H9 (cell line): ENCODE measurements around the gene IDH1. TPM values are rescaled to one million over a fixed set of nuclear protein-coding genes. Genes with fewer than 3 reads are reported as not detected.

Source experiments
- DNase-seq: peaks from one replicate; pipeline ENCODE4 v3.0.0-alpha.2; 2017
- H2AFZ ChIP-seq: one replicate; pipeline ENCODE4 v1.6.1; 2013; ENCODE audit warnings: mild to moderate bottlenecking, low read length, control low read depth, moderate library complexity
- H2AK5ac ChIP-seq: 2 replicates; pipeline ENCODE4 v1.6.1; 2013; ENCODE audit warnings: low read length, control low read depth, mixed read lengths; ENCODE audit not compliant: insufficient read length
- H2BK120ac ChIP-seq: one replicate; pipeline ENCODE4 v1.6.1; 2013; ENCODE audit warnings: low read depth, mild to moderate bottlenecking, low read length, control low read depth, inconsistent platforms; ENCODE audit not compliant: poor library complexity, severe bottlenecking
- H2BK12ac ChIP-seq: 2 replicates; pipeline ENCODE4 v1.6.1; 2013; ENCODE audit warnings: low read length, control low read depth, mixed read lengths, low read depth; ENCODE audit not compliant: insufficient read length
- H2BK15ac ChIP-seq: 2 replicates; pipeline ENCODE4 v1.6.1; 2013; ENCODE audit warnings: low read depth, low read length, control low read depth
- H2BK20ac ChIP-seq: one replicate; pipeline ENCODE4 v1.6.1; 2013; ENCODE audit warnings: low read depth, mild to moderate bottlenecking, low read length, control low read depth, inconsistent platforms; ENCODE audit not compliant: poor library complexity, severe bottlenecking
- H2BK5ac ChIP-seq: 2 replicates; pipeline ENCODE4 v1.6.1; 2013; ENCODE audit warnings: low read length, control low read depth, mixed read lengths; ENCODE audit not compliant: insufficient read length
- H3K14ac ChIP-seq: 2 replicates; pipeline ENCODE4 v1.6.1; 2013; ENCODE audit warnings: low read length, control low read depth; ENCODE audit not compliant: insufficient read depth
- H3K18ac ChIP-seq: 2 replicates; pipeline ENCODE4 v1.6.1; 2013; ENCODE audit warnings: low read depth, mild to moderate bottlenecking, mixed read lengths, low read length, control low read depth; ENCODE audit not compliant: insufficient read length
- H3K23ac ChIP-seq: 2 replicates; pipeline ENCODE4 v1.6.1; 2013; ENCODE audit warnings: low read length, control low read depth, mixed read lengths, low read depth; ENCODE audit not compliant: insufficient read length
- H3K23me2 ChIP-seq: 2 replicates; pipeline ENCODE4 v1.6.1; 2013; ENCODE audit warnings: low read depth, mild to moderate bottlenecking, mixed read lengths, low read length, control low read depth; ENCODE audit not compliant: insufficient read length, poor library complexity, severe bottlenecking
- H3K27ac ChIP-seq: 2 replicates; pipeline ENCODE4 v1.5.1; 2013; ENCODE audit warnings: low read length, control low read depth, mixed read lengths, low read depth; ENCODE audit not compliant: insufficient read length
- H3K27me3 ChIP-seq: 2 replicates; pipeline ENCODE4 v1.6.1; 2013; ENCODE audit warnings: low read length, control low read depth, inconsistent platforms; ENCODE audit not compliant: insufficient read depth
- H3K4ac ChIP-seq: 2 replicates; pipeline ENCODE4 v1.6.1; 2013; ENCODE audit warnings: low read depth, mild to moderate bottlenecking, control low read depth, inconsistent platforms, low read length, moderate library complexity
- H3K4me1 ChIP-seq: 2 replicates; pipeline ENCODE4 v1.6.1; 2013; ENCODE audit warnings: low read length, control low read depth, inconsistent platforms; ENCODE audit not compliant: insufficient read depth
- H3K4me2 ChIP-seq: 2 replicates; pipeline ENCODE4 v1.6.1; 2013; ENCODE audit warnings: low read length, control low read depth, mixed read lengths; ENCODE audit not compliant: insufficient read length, insufficient read depth
- H3K56ac ChIP-seq: 2 replicates; pipeline ENCODE4 v1.6.1; 2013; ENCODE audit warnings: low read depth, mild to moderate bottlenecking, mixed read lengths, low read length, control low read depth; ENCODE audit not compliant: insufficient read length
- H3K79me1 ChIP-seq: 2 replicates; pipeline ENCODE4 v1.6.1; 2013; ENCODE audit warnings: low read depth, mild to moderate bottlenecking, moderate library complexity, low read length, control low read depth, inconsistent platforms; ENCODE audit not compliant: insufficient read depth, poor library complexity, severe bottlenecking
- H3K79me2 ChIP-seq: 2 replicates; pipeline ENCODE4 v1.6.1; 2013; ENCODE audit warnings: low read length, control low read depth, inconsistent platforms; ENCODE audit not compliant: insufficient read depth
- H3K9ac ChIP-seq: 2 replicates; pipeline ENCODE4 v1.6.1; 2013; ENCODE audit warnings: low read length, control low read depth, mixed read lengths; ENCODE audit not compliant: insufficient read length; ENCODE audit errors: extremely low read depth
- H3K9me3 ChIP-seq: one replicate; pipeline ENCODE4 v1.6.1; 2013; ENCODE audit warnings: low read depth, low read length, inconsistent platforms; ENCODE audit not compliant: control insufficient read depth
- H3T11ph ChIP-seq: one replicate; pipeline ENCODE4 v1.6.1; 2013; ENCODE audit warnings: mild to moderate bottlenecking, low read length, control low read depth, inconsistent platforms
- H4K20me1 ChIP-seq: one replicate; pipeline ENCODE4 v1.6.1; 2013; ENCODE audit not compliant: control insufficient read depth, insufficient read length, insufficient read depth
- H4K5ac ChIP-seq: 2 replicates; pipeline ENCODE4 v1.6.1; 2013; ENCODE audit warnings: low read depth, mild to moderate bottlenecking, mixed read lengths, low read length, control low read depth; ENCODE audit not compliant: insufficient read length
- H4K8ac ChIP-seq: replicated peaks from 2 replicates; pipeline ENCODE4 v1.6.1; 2013; ENCODE audit warnings: low read length, control low read depth, mixed read lengths, low read depth; ENCODE audit not compliant: insufficient read length
- H4K91ac ChIP-seq: 2 replicates; pipeline ENCODE4 v1.6.1; 2013; ENCODE audit warnings: low read depth, mild to moderate bottlenecking, moderate library complexity, mixed read lengths, low read length, control low read depth; ENCODE audit not compliant: insufficient read length
- H3K27ac Mint-ChIP-seq, 3 experiments: 2 replicates in 2 of 3; 3 replicates in 1 of 3; pipeline ENCODE4 v1.8.0; 2020 to 2021; ENCODE audit warnings: mixed read lengths in 3 of 3, mild to moderate bottlenecking in 1 of 3, moderate library complexity in 1 of 3
- H3K27me3 Mint-ChIP-seq: 2 replicates; pipeline ENCODE4 v1.8.0; 2021; ENCODE audit warnings: low read depth, mild to moderate bottlenecking, moderate library complexity, mixed read lengths
- H3K36me3 Mint-ChIP-seq, 3 experiments: 2 replicates in 2 of 3; 3 replicates in 1 of 3; pipeline ENCODE4 v1.8.0; 2020 to 2021; ENCODE audit warnings: low read depth in 3 of 3, mixed read lengths in 3 of 3; ENCODE audit not compliant: insufficient read depth in 1 of 3
- H3K4me1 Mint-ChIP-seq, 2 experiments: 2 replicates each; pipeline ENCODE4 v1.8.0; 2020; ENCODE audit warnings: mixed read lengths in 2 of 2
- H3K4me3 Mint-ChIP-seq, 2 experiments: 2 replicates in 1 of 2; 3 replicates in 1 of 2; pipeline ENCODE4 v1.8.0; 2020 to 2021; ENCODE audit warnings: mild to moderate bottlenecking in 2 of 2, mixed read lengths in 2 of 2, moderate library complexity in 1 of 2
- H3K9me3 Mint-ChIP-seq, 2 experiments: 2 replicates in 1 of 2; 3 replicates in 1 of 2; pipeline ENCODE4 v1.8.0; 2020; ENCODE audit warnings: mild to moderate bottlenecking in 2 of 2, mixed read lengths in 2 of 2, moderate library complexity in 1 of 2
- WGBS: extraction: QIAGEN DNeasy Blood & Tissue Kit; methylation state at CpG from one replicate; pipeline ENCODE4 v1.1.7; 2013; ENCODE audit warnings: missing lambda C conversion rate, low lambda C conversion rate, mixed read lengths; ENCODE audit not compliant: insufficient read length; ENCODE audit errors: extremely low coverage; 5-methylcytosine and 5-hydroxymethylcytosine counted together
- total RNA-seq: library from RNA; stranded (reverse); gene quantifications from 2 replicates; pipeline ENCODE4 v1.2.1, GENCODE V29; 2021
- TF ChIP-seq, protein P1 (sequence below): fragments of 200-600 bp; sonication (generic); conservative IDR thresholded peaks from 3 replicates; pipeline ENCODE4 v1.8.0; 2021; ENCODE audit warnings: antibody characterized with exemption, mild to moderate bottlenecking

The IDH1 gene
- total RNA-seq, 1 experiment from 2014 or later: 234 TPM

- no peak overlapping the region for H3K4me3 Mint-ChIP-seq
- Histone ChIP-seq H3K23me2 (no peaks in the 10 kb centered on the region), H3K56ac (no peak overlapping the region), H3K79me2 (no peaks in the 10 kb centered on the region), H3K4me2 (no peak overlapping the region), H3K27ac (no peak overlapping the region), H4K5ac (no peak overlapping the region), H2AK5ac (no peak overlapping the region), H3K4me1 (no peaks in the 10 kb centered on the region), H3K9ac (no peak overlapping the region), H4K20me1 (no peaks in the 10 kb centered on the region), H2BK5ac (no peak overlapping the region), H3K23ac (no peak overlapping the region), H3K4ac (no peak overlapping the region), H2BK20ac (no peak overlapping the region), H3K27me3 (no peaks in the 10 kb centered on the region), H2BK15ac (no peak overlapping the region), H3K9me3 (no peaks in the 10 kb centered on the region), H4K91ac (no peak overlapping the region), H3T11ph (no peak overlapping the region), H2BK120ac (no peak overlapping the region), H3K14ac (no peak overlapping the region), H4K8ac (no peak overlapping the region), H3K18ac (no peak overlapping the region), H3K79me1 (peaks cover 2% of the 10 kb centered on the region), H2AFZ (no peak overlapping the region), H2BK12ac (no peak overlapping the region)
- DNase-seq: no peak
- H3K4me1 Mint-ChIP-seq: no peaks in the 10 kb centered on the region
- H3K27ac Mint-ChIP-seq: no peak overlapping the region
- peaks cover 10 to 58% (median 37%) of the 10 kb centered on the region in 3 experiments; a peak in 6 of 7 replicates for H3K36me3 Mint-ChIP-seq
- TF ChIP-seq, protein P1, sequence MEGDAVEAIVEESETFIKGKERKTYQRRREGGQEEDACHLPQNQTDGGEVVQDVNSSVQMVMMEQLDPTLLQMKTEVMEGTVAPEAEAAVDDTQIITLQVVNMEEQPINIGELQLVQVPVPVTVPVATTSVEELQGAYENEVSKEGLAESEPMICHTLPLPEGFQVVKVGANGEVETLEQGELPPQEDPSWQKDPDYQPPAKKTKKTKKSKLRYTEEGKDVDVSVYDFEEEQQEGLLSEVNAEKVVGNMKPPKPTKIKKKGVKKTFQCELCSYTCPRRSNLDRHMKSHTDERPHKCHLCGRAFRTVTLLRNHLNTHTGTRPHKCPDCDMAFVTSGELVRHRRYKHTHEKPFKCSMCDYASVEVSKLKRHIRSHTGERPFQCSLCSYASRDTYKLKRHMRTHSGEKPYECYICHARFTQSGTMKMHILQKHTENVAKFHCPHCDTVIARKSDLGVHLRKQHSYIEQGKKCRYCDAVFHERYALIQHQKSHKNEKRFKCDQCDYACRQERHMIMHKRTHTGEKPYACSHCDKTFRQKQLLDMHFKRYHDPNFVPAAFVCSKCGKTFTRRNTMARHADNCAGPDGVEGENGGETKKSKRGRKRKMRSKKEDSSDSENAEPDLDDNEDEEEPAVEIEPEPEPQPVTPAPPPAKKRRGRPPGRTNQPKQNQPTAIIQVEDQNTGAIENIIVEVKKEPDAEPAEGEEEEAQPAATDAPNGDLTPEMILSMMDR: no peak
- H3K9me3 Mint-ChIP-seq: peaks cover 0 to 2% of the 10 kb centered on the region in 2 experiments; a peak in 2 of 5 replicates
- WGBS: no CpG with 5 or more reads among the region's 4 CpGs
- H3K27me3 Mint-ChIP-seq: no peaks in the 10 kb centered on the region
These were observed 41.0 kb upstream of the IDH1 start for GRCh38 chr2:208295834-208296233.
